Stimulated activated effector memory CD8-positive, alpha-beta T cell treated with anti-CD3 and anti-CD28 coated beads, Interleukin-12 subunit alpha, Interleukin-12 subunit beta, amount 100 ng/mL, for 72 hours (primary cell): ENCODE data around the gene CTRB2.
"Not testable (repeated sequence)": the region's sequence is repeated elsewhere in the genome, so short reads cannot be mapped to it uniquely, and the experiment has no call there.

Source experiments
- ATAC-seq: fragments of 150-1000 bp; cut with Tn5 transposase; 2 replicates; pipeline ENCODE4 v1.10.0; 2021
- DNase-seq, 2 donors: peaks; one replicate each; pipeline ENCODE4 v3.0.0; 2021 to 2022; ENCODE audit warnings: low spot score in 2 of 2
- H3K27ac Mint-ChIP-seq: one replicate; pipeline ENCODE4 v1.8.0; 2022; ENCODE audit warnings: mild to moderate bottlenecking, mixed read lengths
- H3K36me3 Mint-ChIP-seq: one replicate; pipeline ENCODE4 v1.8.0; 2022; ENCODE audit warnings: mild to moderate bottlenecking, mixed read lengths
- H3K4me1 Mint-ChIP-seq: one replicate; pipeline ENCODE4 v1.8.0; 2022; ENCODE audit warnings: mixed read lengths
- H3K4me3 Mint-ChIP-seq: one replicate; pipeline ENCODE4 v1.8.0; 2022; ENCODE audit warnings: mild to moderate bottlenecking, mixed read lengths
- H3K9me3 Mint-ChIP-seq: one replicate; pipeline ENCODE4 v1.8.0; 2022; ENCODE audit warnings: mixed read lengths

Gene CTRB2

GRCh38 chr16:75205961-75206748, 806 bp downstream of the CTRB2 start:
- ATAC-seq, H3K4me3 Mint-ChIP-seq, H3K4me1 Mint-ChIP-seq, H3K36me3 Mint-ChIP-seq, DNase-seq, H3K27ac Mint-ChIP-seq, H3K9me3 Mint-ChIP-seq: not testable (repeated sequence)

GRCh38 chr16:75205438-75205837, 1.5 kb downstream of the CTRB2 start:
- H3K9me3 Mint-ChIP-seq, H3K36me3 Mint-ChIP-seq, ATAC-seq, H3K4me1 Mint-ChIP-seq, H3K27ac Mint-ChIP-seq, H3K4me3 Mint-ChIP-seq, DNase-seq: not testable (repeated sequence)

GRCh38 chr16:75204905-75205304, 2.1 kb downstream of the CTRB2 start:
- not testable (repeated sequence) for H3K4me3 Mint-ChIP-seq, H3K9me3 Mint-ChIP-seq, ATAC-seq, H3K4me1 Mint-ChIP-seq, H3K36me3 Mint-ChIP-seq, DNase-seq, H3K27ac Mint-ChIP-seq

- ATAC-seq, result no peak
- DNase-seq, result no peak
- no peaks in the 10 kb centered on the region for H3K36me3 Mint-ChIP-seq
- no peak overlapping the region for H3K4me3 Mint-ChIP-seq
- no peak overlapping the region for H3K27ac Mint-ChIP-seq
- peaks cover 11% of the 10 kb centered on the region for H3K4me1 Mint-ChIP-seq
- H3K9me3 Mint-ChIP-seq, result no peaks in the 10 kb centered on the region
Measured at GRCh38 chr16:75204410-75204758, 2.6 kb downstream of the CTRB2 start.

- ATAC-seq (no peak), DNase-seq (no peak)
- Mint-ChIP-seq H3K9me3 (no peaks in the 10 kb centered on the region), H3K4me1 (peaks cover 11% of the 10 kb centered on the region), H3K36me3 (no peaks in the 10 kb centered on the region), H3K4me3 (no peak overlapping the region), H3K27ac (no peak overlapping the region)
Measured at GRCh38 chr16:75203667-75204409, 3.1 kb downstream of the CTRB2 start.

- Mint-ChIP-seq H3K9me3 (no peaks in the 10 kb centered on the region), H3K4me1 (peaks cover 12% of the 10 kb centered on the region), H3K36me3 (no peaks in the 10 kb centered on the region), H3K4me3 (no peak overlapping the region), H3K27ac (no peak overlapping the region)
- ATAC-seq, result no peak
- no peak for DNase-seq
Measured at GRCh38 chr16:75203096-75203495, 3.9 kb downstream of the CTRB2 start.

- peaks cover 18% of the 10 kb centered on the region for H3K4me1 Mint-ChIP-seq
- ATAC-seq (no peak), DNase-seq (no peak)
- no peak overlapping the region for H3K27ac Mint-ChIP-seq
- no peaks in the 10 kb centered on the region for H3K36me3 Mint-ChIP-seq
- no peaks in the 10 kb centered on the region for H3K9me3 Mint-ChIP-seq
- H3K4me3 Mint-ChIP-seq, result no peak overlapping the region
Measured at GRCh38 chr16:75202069-75202590, 4.8 kb downstream of the CTRB2 start.

GRCh38 chr16:75198135-75198600, 8.8 kb downstream of the CTRB2 start:
- Mint-ChIP-seq H3K9me3 (no peaks in the 10 kb centered on the region), H3K36me3 (no peaks in the 10 kb centered on the region), H3K4me1 (peaks cover 18% of the 10 kb centered on the region), H3K4me3 (no peak overlapping the region), H3K27ac (no peak overlapping the region)
- DNase-seq (no peak), ATAC-seq (no peak)

GRCh38 chr16:75197522-75198134, 9.3 kb downstream of the CTRB2 start:
- Mint-ChIP-seq H3K4me1 (peaks cover 18% of the 10 kb centered on the region), H3K27ac (no peak overlapping the region), H3K4me3 (no peak overlapping the region), H3K9me3 (no peaks in the 10 kb centered on the region), H3K36me3 (no peaks in the 10 kb centered on the region)
- ATAC-seq (no peak), DNase-seq (no peak)

- H3K27ac Mint-ChIP-seq, result no peak overlapping the region
- no peak for DNase-seq
- H3K9me3 Mint-ChIP-seq, result no peaks in the 10 kb centered on the region
- ATAC-seq, result no peak
- no peaks in the 10 kb centered on the region for H3K36me3 Mint-ChIP-seq
- no peak overlapping the region for H3K4me3 Mint-ChIP-seq
- peaks cover 18% of the 10 kb centered on the region for H3K4me1 Mint-ChIP-seq
Measured at GRCh38 chr16:75196836-75197235, 10.1 kb downstream of the CTRB2 start.

GRCh38 chr16:75195811-75196790, 10.9 kb downstream of the CTRB2 start:
- H3K36me3 Mint-ChIP-seq, result no peaks in the 10 kb centered on the region
- H3K9me3 Mint-ChIP-seq, result no peaks in the 10 kb centered on the region
- no peak overlapping the region for H3K27ac Mint-ChIP-seq
- DNase-seq (no peak), ATAC-seq (no peak)
- H3K4me1 Mint-ChIP-seq, result peaks cover 15% of the 10 kb centered on the region
- no peak overlapping the region for H3K4me3 Mint-ChIP-seq

GRCh38 chr16:75193730-75194444, 13.1 kb downstream of the CTRB2 start:
- ATAC-seq, result no peak
- peaks cover 7% of the 10 kb centered on the region for H3K4me1 Mint-ChIP-seq

GRCh38 chr16:75193265-75193650, 13.7 kb downstream of the CTRB2 start:
- DNase-seq (no peak), ATAC-seq (no peak)
- Mint-ChIP-seq H3K27ac (no peak overlapping the region), H3K4me3 (no peak overlapping the region), H3K9me3 (no peaks in the 10 kb centered on the region), H3K36me3 (no peaks in the 10 kb centered on the region), H3K4me1 (peaks cover 7% of the 10 kb centered on the region)

More at GRCh38 chr16:75193730-75194444, 13.1 kb downstream of the CTRB2 start:
- no peak overlapping the region for H3K4me3 Mint-ChIP-seq
- H3K36me3 Mint-ChIP-seq, result no peaks in the 10 kb centered on the region
- no peaks in the 10 kb centered on the region for H3K9me3 Mint-ChIP-seq
- no peak for DNase-seq
- no peak overlapping the region for H3K27ac Mint-ChIP-seq

- no peak for ATAC-seq
- Mint-ChIP-seq H3K4me1 (peaks cover 3% of the 10 kb centered on the region), H3K9me3 (no peaks in the 10 kb centered on the region), H3K4me3 (no peak overlapping the region), H3K36me3 (no peaks in the 10 kb centered on the region), H3K27ac (no peak overlapping the region)
- DNase-seq, result no peak
Measured at GRCh38 chr16:75192606-75193264, 14.2 kb downstream of the CTRB2 start.
